GM12875 (cell line): ENCODE measurements around the gene LIN7C.
A peak's percentile ranks its signal among the peaks of the same experiment; 100 is the strongest.

Experiments
- H3K4me3 ChIP-seq: one replicate; pipeline ENCODE4 v1.5.1; 2011; ENCODE audit warnings: low read depth, low read length, control low read depth
- CTCF ChIP-seq: IDR thresholded peaks from 2 replicates; pipeline ENCODE4 v1.5.1; 2011; ENCODE audit warnings: low read depth, mild to moderate bottlenecking, control low read depth, inconsistent platforms, low read length, moderate library complexity, borderline replicate concordance; ENCODE audit not compliant: insufficient read depth

Gene LIN7C

DNA sequence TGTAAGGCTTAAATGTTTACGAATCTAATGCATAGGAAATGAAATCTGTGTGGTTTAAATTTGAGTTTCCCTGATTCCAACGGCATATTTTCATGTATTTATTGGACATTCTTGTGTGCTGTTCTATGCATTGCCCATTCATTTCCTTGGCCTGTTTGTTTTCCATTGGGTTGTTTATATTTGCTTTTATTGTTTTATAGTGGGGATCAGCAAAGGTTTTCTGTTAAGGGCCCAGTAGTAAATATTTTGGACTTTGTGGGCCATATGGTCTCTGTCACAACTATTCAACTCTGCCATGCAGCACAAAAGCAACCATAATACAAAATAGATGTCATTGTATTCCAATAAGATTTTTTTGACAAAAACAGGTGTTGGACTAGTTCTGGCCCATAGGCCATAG, 28.7 kb downstream of the LIN7C start:
- no peak for TF ChIP-seq CTCF
- H3K4me3 ChIP-seq = no peak overlapping the region

DNA sequence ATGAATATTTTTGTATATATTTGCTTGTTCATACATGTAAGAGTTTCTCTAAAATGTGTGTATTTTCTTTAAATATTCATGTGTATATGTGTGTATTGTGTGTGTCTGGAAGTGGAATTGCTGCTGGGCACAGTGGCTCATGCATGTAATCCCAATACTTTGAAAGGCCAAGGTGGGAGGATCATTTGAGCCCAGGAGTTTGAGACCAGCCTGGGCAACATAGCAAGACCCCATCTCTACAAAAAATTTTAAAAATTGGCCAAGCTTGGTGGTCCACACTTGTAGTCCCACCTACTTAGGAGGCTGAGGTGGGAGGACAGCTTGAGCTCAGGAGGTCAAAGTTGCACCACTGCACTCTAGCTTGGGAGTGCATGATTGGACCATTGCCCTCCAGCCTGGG, 29.3 kb downstream of the LIN7C start:
- no peak for TF ChIP-seq CTCF
- H3K4me3 ChIP-seq = no peak overlapping the region

GRCh38 chr11:27475622-27476021, 30.9 kb downstream of the LIN7C start:
- TF ChIP-seq CTCF = no peak
- no peak overlapping the region for H3K4me3 ChIP-seq

- no peak for TF ChIP-seq CTCF
- no peak overlapping the region for H3K4me3 ChIP-seq
Observed at GRCh38 chr11:27473017-27473406, 33.6 kb downstream of the LIN7C start.

GRCh38 chr11:27472398-27473016, 34.1 kb downstream of the LIN7C start, which contains the start of gene LGR4:
TSS of gene LGR4 (minus strand) at chr11:27472790. CDS start at chr11:27472302, 488 bp downstream.
- H3K4me3 ChIP-seq = peak within 1 kb of the TSS; percentile 41
- TF ChIP-seq CTCF = no peak

- TF ChIP-seq CTCF = no peak
- peak overlapping the region; percentile 41 for H3K4me3 ChIP-seq
Observed at GRCh38 chr11:27471589-27472397, 34.8 kb downstream of the LIN7C start.
